GM10266 (cell line): ENCODE results near the gene ZNF831.

ENCODE experiments used
- DNase-seq: peaks from one replicate; pipeline ENCODE4 v3.0.0; 2012; ENCODE audit errors: extremely low spot score
- TF ChIP-seq, protein P1 (sequence below): IDR thresholded peaks from 2 replicates; pipeline ENCODE4 v1.5.1; 2012; ENCODE audit warnings: mild to moderate bottlenecking, low read depth; ENCODE audit not compliant: control insufficient read depth, insufficient read depth; ENCODE audit errors: missing control alignments

Gene ZNF831

DNA sequence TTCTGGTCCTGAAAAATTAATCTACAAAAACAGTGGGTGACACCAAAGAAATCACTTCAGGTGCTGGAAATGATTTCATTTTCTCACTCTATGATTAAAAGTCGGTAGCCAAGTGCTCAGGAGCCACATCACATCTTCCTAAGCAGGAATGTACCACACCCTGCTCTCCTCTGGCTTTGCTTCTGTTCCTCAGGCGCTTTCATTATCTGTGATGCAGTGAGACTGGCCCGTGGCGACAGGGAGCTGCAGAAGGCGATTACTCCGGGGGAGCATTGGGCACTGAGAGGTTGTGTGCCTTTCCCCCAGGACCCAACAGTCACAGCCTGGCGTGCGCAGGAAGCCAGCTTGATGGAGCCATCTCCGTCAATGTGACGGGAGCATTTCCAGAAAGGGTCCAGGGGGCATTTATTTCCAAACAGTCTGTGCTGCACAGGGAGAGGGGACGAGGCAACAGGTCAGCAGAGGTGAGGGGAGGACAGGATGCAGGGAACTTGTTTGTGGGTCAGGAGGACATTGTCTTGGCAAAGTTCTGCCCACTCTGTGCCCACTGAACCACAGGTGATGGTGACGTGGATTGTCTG is 5.6 kb upstream of the ZNF831 start:
- TF ChIP-seq, protein P1, sequence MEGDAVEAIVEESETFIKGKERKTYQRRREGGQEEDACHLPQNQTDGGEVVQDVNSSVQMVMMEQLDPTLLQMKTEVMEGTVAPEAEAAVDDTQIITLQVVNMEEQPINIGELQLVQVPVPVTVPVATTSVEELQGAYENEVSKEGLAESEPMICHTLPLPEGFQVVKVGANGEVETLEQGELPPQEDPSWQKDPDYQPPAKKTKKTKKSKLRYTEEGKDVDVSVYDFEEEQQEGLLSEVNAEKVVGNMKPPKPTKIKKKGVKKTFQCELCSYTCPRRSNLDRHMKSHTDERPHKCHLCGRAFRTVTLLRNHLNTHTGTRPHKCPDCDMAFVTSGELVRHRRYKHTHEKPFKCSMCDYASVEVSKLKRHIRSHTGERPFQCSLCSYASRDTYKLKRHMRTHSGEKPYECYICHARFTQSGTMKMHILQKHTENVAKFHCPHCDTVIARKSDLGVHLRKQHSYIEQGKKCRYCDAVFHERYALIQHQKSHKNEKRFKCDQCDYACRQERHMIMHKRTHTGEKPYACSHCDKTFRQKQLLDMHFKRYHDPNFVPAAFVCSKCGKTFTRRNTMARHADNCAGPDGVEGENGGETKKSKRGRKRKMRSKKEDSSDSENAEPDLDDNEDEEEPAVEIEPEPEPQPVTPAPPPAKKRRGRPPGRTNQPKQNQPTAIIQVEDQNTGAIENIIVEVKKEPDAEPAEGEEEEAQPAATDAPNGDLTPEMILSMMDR = no peak
- DNase-seq = no peak

DNA sequence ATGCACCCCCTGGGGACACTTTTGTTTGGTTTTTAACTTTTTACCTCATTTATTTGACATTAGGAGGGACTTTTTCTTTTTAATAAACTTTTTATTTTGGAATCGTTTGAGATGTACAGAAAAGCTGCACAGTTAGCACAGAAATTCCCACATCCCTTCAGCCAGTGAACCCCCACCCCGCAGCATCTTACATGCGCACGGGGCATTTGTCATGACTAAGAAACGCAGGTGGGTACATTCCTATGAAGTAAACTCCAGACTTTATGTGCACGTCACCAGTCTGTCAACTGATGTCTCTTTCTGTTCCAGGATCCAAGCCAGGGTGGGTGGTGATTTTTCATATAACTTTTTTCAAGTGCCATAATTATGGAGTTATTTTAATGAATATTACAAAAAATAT is 4.9 kb upstream of the ZNF831 start:
- TF ChIP-seq, protein P1 = no peak
- DNase-seq = no peak

DNA sequence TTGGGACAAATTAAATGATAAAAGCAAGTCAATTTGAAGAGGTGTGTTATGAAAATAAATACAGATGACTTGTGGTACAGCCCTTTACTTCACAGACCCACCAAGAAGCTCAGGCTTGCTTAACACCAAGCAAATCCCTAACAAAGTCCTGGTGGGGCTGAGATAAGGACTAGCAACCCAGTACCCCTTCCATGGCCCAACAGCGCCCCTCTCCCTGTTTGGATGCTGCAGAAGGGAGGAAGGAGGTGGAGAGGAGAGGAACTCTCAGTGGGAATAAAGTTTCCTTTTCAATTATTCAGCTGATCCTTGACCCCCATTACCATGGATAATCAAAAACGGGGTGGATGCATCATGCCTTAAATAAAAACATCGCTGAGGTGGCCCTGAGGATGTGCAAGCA is 4.5 kb upstream of the ZNF831 start:
- no peak for DNase-seq
- TF ChIP-seq, protein P1 = no peak

DNA sequence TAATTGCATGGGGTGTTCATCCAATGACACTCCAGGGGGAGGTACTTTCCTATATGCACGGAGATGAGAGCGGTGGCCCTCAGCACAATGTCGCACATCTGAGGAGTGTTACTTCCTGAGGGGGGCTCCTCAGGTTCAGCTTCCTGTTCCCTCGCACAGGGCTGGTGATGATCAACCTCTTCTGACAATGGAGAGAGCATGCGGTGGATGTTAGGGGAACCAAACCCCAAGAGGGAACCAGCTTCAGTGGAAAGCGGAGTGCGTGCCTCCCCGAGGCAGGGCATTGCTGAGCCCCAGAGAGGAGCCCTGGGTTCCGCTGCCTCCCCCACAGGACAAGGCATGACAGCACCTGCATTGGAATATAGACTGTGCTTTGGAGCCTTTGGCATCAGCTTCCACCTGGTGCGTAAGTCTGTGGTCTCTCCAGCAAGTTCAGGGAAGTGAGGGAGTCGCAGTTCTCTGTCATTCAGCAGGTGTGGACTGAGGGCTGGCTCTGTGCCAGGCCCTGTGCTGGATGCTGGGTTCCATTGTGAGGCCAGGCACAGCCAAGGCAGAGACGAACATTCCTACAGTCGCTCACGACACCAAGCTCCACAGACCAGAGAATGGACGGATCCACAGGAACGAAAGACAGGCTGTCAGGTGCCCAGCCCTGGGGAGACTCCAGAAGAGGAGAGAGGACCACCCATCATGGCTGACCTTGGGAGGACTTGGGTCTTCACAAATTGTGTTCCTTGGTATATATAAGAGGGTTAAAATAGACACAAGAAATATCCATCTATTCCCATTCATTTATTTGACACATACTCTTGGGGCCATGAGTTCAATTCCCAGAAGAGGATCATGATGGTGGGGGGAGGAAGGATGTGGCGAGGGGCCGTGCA is 3.9 kb upstream of the ZNF831 start:
- no peak for DNase-seq

DNA sequence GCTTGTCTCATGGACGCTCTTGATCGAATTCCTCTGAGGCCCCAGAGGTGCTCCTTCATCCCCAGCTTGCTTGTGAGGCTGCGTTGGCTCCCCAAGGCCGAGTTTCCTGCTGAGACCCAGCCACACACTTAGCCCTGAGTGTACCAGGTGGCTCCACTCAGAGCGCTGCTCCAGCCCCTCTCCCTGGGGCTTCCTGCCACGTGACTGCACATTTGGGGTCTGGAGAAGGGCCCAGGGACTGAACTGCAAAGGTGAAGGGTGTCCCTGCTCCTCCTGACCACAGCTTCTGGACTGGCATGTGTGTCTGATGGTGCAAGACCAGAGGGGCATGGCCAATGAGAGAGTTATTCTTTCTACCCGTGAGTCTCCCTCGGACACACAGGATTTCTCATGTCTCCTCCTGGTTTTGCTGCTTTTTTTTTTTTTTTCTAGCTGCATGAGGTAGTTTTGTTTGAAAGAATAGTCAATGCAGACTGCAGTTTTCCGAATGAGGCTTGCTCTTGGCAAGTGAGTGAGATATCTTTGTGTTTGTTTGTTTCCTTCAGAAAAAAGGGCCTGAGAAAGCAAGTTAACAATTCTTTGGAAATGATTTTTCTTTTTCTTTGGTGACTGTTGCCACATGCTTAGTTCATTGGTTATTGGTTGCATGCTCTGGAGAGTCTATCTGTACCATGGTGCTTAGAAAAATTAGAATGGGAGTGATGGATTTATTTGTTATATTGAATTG is 3.1 kb upstream of the ZNF831 start:
- no peak for DNase-seq
- TF ChIP-seq, protein P1 = no peak

More for the DNA sequence above, 3.9 kb upstream of the ZNF831 start:
- TF ChIP-seq, protein P1 = no peak

DNA sequence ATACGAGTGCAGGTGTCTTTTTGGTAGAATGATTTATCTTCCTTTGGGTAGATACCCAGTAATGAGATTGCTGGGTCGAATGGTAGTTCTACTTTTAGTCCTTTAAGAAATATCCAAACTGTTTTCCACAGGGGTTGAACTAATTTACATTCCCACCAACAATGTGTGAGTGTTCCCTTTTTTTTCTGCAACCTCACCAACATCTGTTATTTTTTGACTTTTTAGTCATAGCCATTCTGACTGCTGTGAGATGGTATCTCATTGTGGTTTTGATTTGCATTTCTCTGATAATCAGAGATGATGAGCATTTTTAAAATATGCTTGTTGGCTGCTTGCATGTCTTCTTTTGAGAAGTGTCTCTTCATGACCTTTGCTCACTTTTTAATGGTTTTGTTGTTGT is 1.9 kb upstream of the ZNF831 start:
- no peak for DNase-seq
- TF ChIP-seq, protein P1 = no peak
